ENCODE data around the gene HPS4. TPM values are rescaled to one million over a fixed set of nuclear protein-coding genes. Genes with fewer than 3 reads are reported as not detected.

The HPS4 gene
- total RNA-seq, 1 experiment from 2014 or later: 21.2 TPM

- Histone ChIP-seq H3K79me2 (ENCODE audit: low read depth) (no peaks in the 10 kb centered on the region), H3K4me3 (no peak overlapping the region), H3K4me1 (replicated peaks; ENCODE audit: insufficient read depth) (no peaks in the 10 kb centered on the region), H3K36me3 (ENCODE audit: low read depth) (no peaks in the 10 kb centered on the region; the same call in none of the 2 replicates), H4K20me1 (ENCODE audit: insufficient read depth) (peaks cover 22% of the 10 kb centered on the region), H3K9me3 (ENCODE audit: insufficient read depth, low read depth) (no peaks in the 10 kb centered on the region), H3K27ac (no peak overlapping the region), H3K9me2 (ENCODE audit: insufficient read depth) (no peaks in the 10 kb centered on the region), H2AFZ (no peak overlapping the region), H3K4me2 (no peak overlapping the region), H3F3A (ENCODE audit: insufficient read depth, low read depth) (no peaks in the 10 kb centered on the region), H3K27me3 (ENCODE audit: insufficient read depth, low read depth) (no peaks in the 10 kb centered on the region)
- ChIA-PET CTCF (interaction anchor here (0.6 kb wide), 1 partner anchor 29 kb away, joined by 4 read pairs; no protein-coding TSS in a partner anchor), POLR2A (ENCODE audit: unreplicated experiment) (no interaction called here)
- no TSS peak for BruUV-seq (replicated peaks)
- intact Hi-C loops (cut with micrococcal nuclease; ENCODE audit: unreplicated experiment): no loop called here
- DNase-seq: no peak
- TF ChIP-seq, protein P1, sequence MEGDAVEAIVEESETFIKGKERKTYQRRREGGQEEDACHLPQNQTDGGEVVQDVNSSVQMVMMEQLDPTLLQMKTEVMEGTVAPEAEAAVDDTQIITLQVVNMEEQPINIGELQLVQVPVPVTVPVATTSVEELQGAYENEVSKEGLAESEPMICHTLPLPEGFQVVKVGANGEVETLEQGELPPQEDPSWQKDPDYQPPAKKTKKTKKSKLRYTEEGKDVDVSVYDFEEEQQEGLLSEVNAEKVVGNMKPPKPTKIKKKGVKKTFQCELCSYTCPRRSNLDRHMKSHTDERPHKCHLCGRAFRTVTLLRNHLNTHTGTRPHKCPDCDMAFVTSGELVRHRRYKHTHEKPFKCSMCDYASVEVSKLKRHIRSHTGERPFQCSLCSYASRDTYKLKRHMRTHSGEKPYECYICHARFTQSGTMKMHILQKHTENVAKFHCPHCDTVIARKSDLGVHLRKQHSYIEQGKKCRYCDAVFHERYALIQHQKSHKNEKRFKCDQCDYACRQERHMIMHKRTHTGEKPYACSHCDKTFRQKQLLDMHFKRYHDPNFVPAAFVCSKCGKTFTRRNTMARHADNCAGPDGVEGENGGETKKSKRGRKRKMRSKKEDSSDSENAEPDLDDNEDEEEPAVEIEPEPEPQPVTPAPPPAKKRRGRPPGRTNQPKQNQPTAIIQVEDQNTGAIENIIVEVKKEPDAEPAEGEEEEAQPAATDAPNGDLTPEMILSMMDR (conservative IDR thresholded peaks at IDR 0.05): no peak
- no peak for TF ChIP-seq EZH2 (IDR thresholded peaks at IDR 0.05; ENCODE audit: low read depth)
Measured at GRCh38 chr22:26460202-26460601, 23.4 kb downstream of the HPS4 start.

- Histone ChIP-seq H3K9me2 (ENCODE audit: insufficient read depth) (no peaks in the 10 kb centered on the region), H3K27ac (no peak overlapping the region), H3K4me3 (no peak overlapping the region), H3K27me3 (ENCODE audit: insufficient read depth, low read depth) (no peaks in the 10 kb centered on the region), H3K36me3 (ENCODE audit: low read depth) (no peaks in the 10 kb centered on the region; the same call in 1 of the 2 replicates), H3K4me1 (replicated peaks; ENCODE audit: insufficient read depth) (no peaks in the 10 kb centered on the region), H3F3A (ENCODE audit: insufficient read depth, low read depth) (no peaks in the 10 kb centered on the region), H3K9me3 (ENCODE audit: insufficient read depth, low read depth) (no peaks in the 10 kb centered on the region), H2AFZ (no peak overlapping the region), H4K20me1 (ENCODE audit: insufficient read depth) (peaks cover 22% of the 10 kb centered on the region), H3K79me2 (ENCODE audit: low read depth) (no peaks in the 10 kb centered on the region), H3K4me2 (no peak overlapping the region)
- DNase-seq: no peak
- ChIA-PET CTCF (interaction anchor here (0.6 kb wide), 1 partner anchor 83 kb away, joined by 14 read pairs; no protein-coding TSS in a partner anchor), POLR2A (ENCODE audit: unreplicated experiment) (no interaction called here)
- BruUV-seq (replicated peaks): no TSS peak
- no peak for TF ChIP-seq EZH2 (IDR thresholded peaks at IDR 0.05; ENCODE audit: low read depth)
- TF ChIP-seq, protein P1 (conservative IDR thresholded peaks at IDR 0.05): no peak
- intact Hi-C loops (cut with micrococcal nuclease; ENCODE audit: unreplicated experiment): no loop called here
Measured at GRCh38 chr22:26457661-26458272, 25.8 kb downstream of the HPS4 start.

- no peaks in the 10 kb centered on the region for H4K20me1 ChIP-seq (ENCODE audit: insufficient read depth)
- no peaks in the 10 kb centered on the region for H3K9me2 ChIP-seq (ENCODE audit: insufficient read depth)
- TF ChIP-seq, protein P1 (conservative IDR thresholded peaks at IDR 0.05): no peak
- no peak for TF ChIP-seq EZH2 (IDR thresholded peaks at IDR 0.05; ENCODE audit: low read depth)
- no peaks in the 10 kb centered on the region for H3K27me3 ChIP-seq (ENCODE audit: insufficient read depth, low read depth)
- DNase-seq: no peak
- ChIA-PET CTCF (no interaction called here), POLR2A (ENCODE audit: unreplicated experiment) (no interaction called here)
- no peaks in the 10 kb centered on the region for H3F3A ChIP-seq (ENCODE audit: insufficient read depth, low read depth)
- H3K4me1 ChIP-seq (replicated peaks; ENCODE audit: insufficient read depth): no peaks in the 10 kb centered on the region
- no peak overlapping the region for H3K27ac ChIP-seq
- H2AFZ ChIP-seq: no peak overlapping the region
- no peaks in the 10 kb centered on the region for H3K9me3 ChIP-seq (ENCODE audit: insufficient read depth, low read depth)
- BruUV-seq (replicated peaks): no TSS peak
- H3K4me2 ChIP-seq: no peak overlapping the region
- no peaks in the 10 kb centered on the region for H3K79me2 ChIP-seq (ENCODE audit: low read depth)
- H3K36me3 ChIP-seq (ENCODE audit: low read depth): no peaks in the 10 kb centered on the region; the same call in 1 of the 2 replicates
- intact Hi-C loops (cut with micrococcal nuclease; ENCODE audit: unreplicated experiment): no loop called here
- H3K4me3 ChIP-seq: no peak overlapping the region
Measured at GRCh38 chr22:26453812-26454500, 29.6 kb downstream of the HPS4 start.

Data from PC-9 (cell line).